Stimulated activated CD4-positive, alpha-beta T cell treated with anti-CD3 and anti-CD28 coated beads, Interleukin-4, amount 100 ng/mL, for 48 hours (primary cell): ENCODE data around the gene PRDM1.
A peak's percentile ranks its signal among the peaks of the same experiment; 100 is the strongest.

Experiments
- DNase-seq, 2 donors: peaks; one replicate each; pipeline ENCODE4 v3.0.0-alpha.2; 2020; ENCODE audit warnings: low read depth in 2 of 2

The PRDM1 gene

GRCh38 chr6:106085984-106086813 lies at the start of gene PRDM1:
PRDM1 (plus strand) TSS chr6:106086336; CDS start chr6:106086554, 218 bp downstream.
- peak; percentile 55 to 66 for DNase-seq

- no peak for DNase-seq
Measured at GRCh38 chr6:106037060-106037459, 49.1 kb upstream of the PRDM1 start.

- DNase-seq: no peak
Measured at GRCh38 chr6:106039897-106040592, 46.1 kb upstream of the PRDM1 start.

GRCh38 chr6:106044151-106044550 lies 42.0 kb upstream of the PRDM1 start:
- no peak for DNase-seq

GRCh38 chr6:106045077-106045476 lies 41.1 kb upstream of the PRDM1 start:
- no peak for DNase-seq

GRCh38 chr6:106046116-106046853 lies 39.9 kb upstream of the PRDM1 start:
- DNase-seq: no peak

- DNase-seq: no peak
Measured at GRCh38 chr6:106046854-106047200, 39.3 kb upstream of the PRDM1 start.

- DNase-seq: no peak
Measured at GRCh38 chr6:106048336-106048735, 37.8 kb upstream of the PRDM1 start.

- no peak for DNase-seq
Measured at GRCh38 chr6:106050538-106050937, 35.6 kb upstream of the PRDM1 start.

- DNase-seq: no peak
Measured at GRCh38 chr6:106051226-106051625, 34.9 kb upstream of the PRDM1 start.

- no peak for DNase-seq
Measured at GRCh38 chr6:106053484-106054205, 32.5 kb upstream of the PRDM1 start.

GRCh38 chr6:106055489-106055888 lies 30.6 kb upstream of the PRDM1 start:
- no peak for DNase-seq

GRCh38 chr6:106056060-106056745 lies 29.9 kb upstream of the PRDM1 start:
- DNase-seq: no peak

- DNase-seq: no peak
Measured at GRCh38 chr6:106056746-106057390, 29.3 kb upstream of the PRDM1 start.

- DNase-seq: no peak
Measured at GRCh38 chr6:106059331-106059730, 26.8 kb upstream of the PRDM1 start.

GRCh38 chr6:106060167-106060566 lies 26.0 kb upstream of the PRDM1 start:
- DNase-seq: no peak

- no peak for DNase-seq
Measured at GRCh38 chr6:106063448-106063850, 22.7 kb upstream of the PRDM1 start.

GRCh38 chr6:106064142-106064541 lies 22.0 kb upstream of the PRDM1 start:
- DNase-seq: no peak

- no peak for DNase-seq
Measured at GRCh38 chr6:106064756-106065155, 21.4 kb upstream of the PRDM1 start.

- no peak for DNase-seq
Measured at GRCh38 chr6:106066989-106067388, 19.1 kb upstream of the PRDM1 start.

GRCh38 chr6:106069478-106069877 lies 16.7 kb upstream of the PRDM1 start:
- DNase-seq: no peak
